ENCODE data around the gene NAE1.

Gene NAE1

GRCh38 chr16:66849549-66849948 lies 18.8 kb upstream of the NAE1 start:
- no peak for DNase-seq (ENCODE audit: low spot score)

GRCh38 chr16:66849021-66849420 lies 18.2 kb upstream of the NAE1 start:
- no peak for DNase-seq (ENCODE audit: low spot score)

- DNase-seq (ENCODE audit: low spot score) = no peak
Measured at GRCh38 chr16:66848172-66848571, 17.4 kb upstream of the NAE1 start.

- no peak for DNase-seq (ENCODE audit: low spot score)
Measured at GRCh38 chr16:66847533-66848067, 16.8 kb upstream of the NAE1 start.

GRCh38 chr16:66846831-66847230 lies 16.1 kb upstream of the NAE1 start:
- DNase-seq (ENCODE audit: low spot score) = no peak

GRCh38 chr16:66846266-66846665 lies 15.5 kb upstream of the NAE1 start:
- DNase-seq (ENCODE audit: low spot score) = no peak

GRCh38 chr16:66845791-66846221 lies 15.0 kb upstream of the NAE1 start:
- no peak for DNase-seq (ENCODE audit: low spot score)

- no peak for DNase-seq (ENCODE audit: low spot score)
Measured at GRCh38 chr16:66845080-66845410, 14.3 kb upstream of the NAE1 start.

- no peak for DNase-seq (ENCODE audit: low spot score)
Measured at GRCh38 chr16:66844342-66845079, 13.7 kb upstream of the NAE1 start, which contains the start of gene CA7. TSS of gene CA7 (plus strand) at chr16:66844414. CDS start at chr16:66844488, 74 bp downstream.

- no peak for DNase-seq (ENCODE audit: low spot score)
Measured at GRCh38 chr16:66844009-66844341, 13.2 kb upstream of the NAE1 start.

- no peak for DNase-seq (ENCODE audit: low spot score)
Measured at GRCh38 chr16:66843191-66843590, 12.4 kb upstream of the NAE1 start.

- DNase-seq (ENCODE audit: low spot score) = no peak
Measured at GRCh38 chr16:66842765-66843164, 12.0 kb upstream of the NAE1 start.

- no peak for DNase-seq (ENCODE audit: low spot score)
Measured at GRCh38 chr16:66841366-66841765, 10.6 kb upstream of the NAE1 start.

- DNase-seq (ENCODE audit: low spot score) = no peak
Measured at GRCh38 chr16:66840883-66841282, 10.1 kb upstream of the NAE1 start.

- DNase-seq (ENCODE audit: low spot score) = no peak
Measured at GRCh38 chr16:66834746-66835145, 4.0 kb upstream of the NAE1 start.

- DNase-seq (ENCODE audit: low spot score) = no peak
Measured at GRCh38 chr16:66832661-66833305, 2.0 kb upstream of the NAE1 start.

- DNase-seq (ENCODE audit: low spot score) = no peak
Measured at GRCh38 chr16:66832190-66832589, 1.4 kb upstream of the NAE1 start.

- no peak for DNase-seq (ENCODE audit: low spot score)
Measured at GRCh38 chr16:66824006-66824405, 6.8 kb downstream of the NAE1 start.

GRCh38 chr16:66814734-66815133 lies 16.0 kb downstream of the NAE1 start:
- no peak for DNase-seq (ENCODE audit: low spot score)

- no peak for DNase-seq (ENCODE audit: low spot score)
Measured at GRCh38 chr16:66811043-66811442, 19.7 kb downstream of the NAE1 start.

- DNase-seq (ENCODE audit: low spot score) = no peak
Measured at GRCh38 chr16:66810391-66810790, 20.4 kb downstream of the NAE1 start.

GRCh38 chr16:66809765-66810164 lies 21.0 kb downstream of the NAE1 start:
- no peak for DNase-seq (ENCODE audit: low spot score)

GRCh38 chr16:66802159-66802558 lies 28.6 kb downstream of the NAE1 start:
- DNase-seq (ENCODE audit: low spot score) = no peak
